ENCODE results near the gene ELOVL2. TPM values are rescaled to one million over a fixed set of nuclear protein-coding genes. Genes with fewer than 3 reads are reported as not detected.

The ELOVL2 gene
- total RNA-seq, 1 experiment from 2014 or later = 0.41 TPM

DNA sequence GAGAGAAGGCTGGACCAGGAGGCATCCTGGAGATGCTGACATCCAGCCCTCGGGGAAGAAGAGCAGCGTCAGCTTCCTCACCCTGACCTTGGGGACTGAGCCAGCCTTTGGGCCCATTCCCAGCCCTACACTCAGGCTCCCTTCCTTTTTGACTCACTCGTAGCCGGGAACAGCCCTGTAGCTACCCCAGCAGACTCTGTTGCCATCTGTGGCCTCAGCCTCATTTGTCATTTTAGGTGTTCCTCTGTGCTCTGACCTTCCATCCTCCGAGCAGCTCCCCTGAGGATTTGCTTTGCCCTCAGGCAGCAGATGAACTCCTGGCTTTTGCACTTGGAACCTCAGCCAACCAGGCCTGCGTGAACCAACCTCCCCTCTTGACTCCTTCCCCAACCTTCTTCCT, 67.5 kb downstream of the ELOVL2 start:
- Histone ChIP-seq H3K79me2 (ENCODE audit: low read depth) (no peaks in the 10 kb centered on the region), H2AFZ (no peak overlapping the region), H3K4me1 (replicated peaks; ENCODE audit: insufficient read depth) (no peaks in the 10 kb centered on the region), H3F3A (ENCODE audit: insufficient read depth, low read depth) (no peaks in the 10 kb centered on the region), H3K4me2 (no peak overlapping the region), H3K9me3 (ENCODE audit: insufficient read depth, low read depth) (no peaks in the 10 kb centered on the region), H3K9me2 (ENCODE audit: insufficient read depth) (no peaks in the 10 kb centered on the region), H3K27me3 (ENCODE audit: insufficient read depth, low read depth) (no peaks in the 10 kb centered on the region), H4K20me1 (ENCODE audit: insufficient read depth) (no peaks in the 10 kb centered on the region), H3K4me3 (no peak overlapping the region), H3K36me3 (ENCODE audit: low read depth) (no peaks in the 10 kb centered on the region), H3K27ac (no peak overlapping the region)
- DNase-seq = no peak
- intact Hi-C loops (cut with micrococcal nuclease; ENCODE audit: unreplicated experiment) = no loop called here
- TF ChIP-seq EZH2 (IDR thresholded peaks at IDR 0.05; ENCODE audit: low read depth) (no peak), CTCF (conservative IDR thresholded peaks at IDR 0.05) (no peak)
- CTCF ChIA-PET = no interaction called here
- POLR2A ChIA-PET (ENCODE audit: unreplicated experiment) = interaction anchor here (0.7 kb wide), 1 partner anchor 1374 kb away, joined by 4 read pairs; no protein-coding TSS in a partner anchor
- BruUV-seq (replicated peaks) = no TSS peak

- Histone ChIP-seq H3K9me2 (ENCODE audit: insufficient read depth) (no peaks in the 10 kb centered on the region), H3K36me3 (ENCODE audit: low read depth) (no peaks in the 10 kb centered on the region), H3F3A (ENCODE audit: insufficient read depth, low read depth) (no peaks in the 10 kb centered on the region), H3K9me3 (ENCODE audit: insufficient read depth, low read depth) (no peaks in the 10 kb centered on the region), H3K27ac (no peak overlapping the region), H3K79me2 (ENCODE audit: low read depth) (no peaks in the 10 kb centered on the region), H3K27me3 (ENCODE audit: insufficient read depth, low read depth) (no peaks in the 10 kb centered on the region), H4K20me1 (ENCODE audit: insufficient read depth) (no peaks in the 10 kb centered on the region), H3K4me3 (no peak overlapping the region), H2AFZ (no peak overlapping the region), H3K4me1 (replicated peaks; ENCODE audit: insufficient read depth) (no peaks in the 10 kb centered on the region), H3K4me2 (no peak overlapping the region)
- CTCF ChIA-PET = no interaction called here
- intact Hi-C loops (cut with micrococcal nuclease; ENCODE audit: unreplicated experiment) = no loop called here
- no TSS peak for BruUV-seq (replicated peaks)
- DNase-seq = no peak
- TF ChIP-seq EZH2 (IDR thresholded peaks at IDR 0.05; ENCODE audit: low read depth) (no peak), CTCF (conservative IDR thresholded peaks at IDR 0.05) (no peak)
- POLR2A ChIA-PET (ENCODE audit: unreplicated experiment) = no interaction called here
Measured at GRCh38 chr6:10972196-10972595, 71.9 kb downstream of the ELOVL2 start.

DNA sequence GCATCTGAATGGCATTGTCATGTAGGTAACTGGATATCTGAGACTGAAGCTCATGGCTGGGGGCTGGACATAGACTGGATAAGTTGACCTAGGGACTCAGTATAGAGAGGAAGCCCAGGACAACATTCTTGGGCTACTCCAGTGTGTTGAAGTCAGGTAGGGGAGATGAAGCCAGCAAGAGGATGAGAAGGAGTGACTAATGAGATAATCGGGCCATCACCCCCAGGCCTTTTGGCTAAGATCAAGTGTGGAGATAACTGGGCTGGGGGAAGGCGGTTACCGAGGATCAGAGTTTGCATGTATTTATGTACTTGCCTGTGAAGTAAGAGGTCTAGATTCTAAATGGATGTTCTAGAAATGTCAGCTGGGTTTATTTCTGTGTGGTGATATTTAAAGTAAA, 73.4 kb downstream of the ELOVL2 start:
- intact Hi-C loops (cut with micrococcal nuclease; ENCODE audit: unreplicated experiment) = no loop called here
- Histone ChIP-seq H3K27ac (no peak overlapping the region), H4K20me1 (ENCODE audit: insufficient read depth) (no peaks in the 10 kb centered on the region), H3K9me3 (ENCODE audit: insufficient read depth, low read depth) (no peaks in the 10 kb centered on the region), H3K9me2 (ENCODE audit: insufficient read depth) (no peaks in the 10 kb centered on the region), H3K4me2 (no peak overlapping the region), H3K4me1 (replicated peaks; ENCODE audit: insufficient read depth) (no peaks in the 10 kb centered on the region), H3K36me3 (ENCODE audit: low read depth) (no peaks in the 10 kb centered on the region), H3K4me3 (no peak overlapping the region), H2AFZ (no peak overlapping the region), H3K79me2 (ENCODE audit: low read depth) (no peaks in the 10 kb centered on the region), H3K27me3 (ENCODE audit: insufficient read depth, low read depth) (no peaks in the 10 kb centered on the region), H3F3A (ENCODE audit: insufficient read depth, low read depth) (no peaks in the 10 kb centered on the region)
- ChIA-PET POLR2A (ENCODE audit: unreplicated experiment) (no interaction called here), CTCF (no interaction called here)
- DNase-seq = no peak
- no TSS peak for BruUV-seq (replicated peaks)
- TF ChIP-seq CTCF (conservative IDR thresholded peaks at IDR 0.05) (no peak), EZH2 (IDR thresholded peaks at IDR 0.05; ENCODE audit: low read depth) (no peak)
